ENCODE measurements around the gene RAB9A.
"Not testable (repeated sequence)": the region's sequence is repeated elsewhere in the genome, so short reads cannot be mapped to it uniquely, and the experiment has no call there.

RAB9A gene

DNA sequence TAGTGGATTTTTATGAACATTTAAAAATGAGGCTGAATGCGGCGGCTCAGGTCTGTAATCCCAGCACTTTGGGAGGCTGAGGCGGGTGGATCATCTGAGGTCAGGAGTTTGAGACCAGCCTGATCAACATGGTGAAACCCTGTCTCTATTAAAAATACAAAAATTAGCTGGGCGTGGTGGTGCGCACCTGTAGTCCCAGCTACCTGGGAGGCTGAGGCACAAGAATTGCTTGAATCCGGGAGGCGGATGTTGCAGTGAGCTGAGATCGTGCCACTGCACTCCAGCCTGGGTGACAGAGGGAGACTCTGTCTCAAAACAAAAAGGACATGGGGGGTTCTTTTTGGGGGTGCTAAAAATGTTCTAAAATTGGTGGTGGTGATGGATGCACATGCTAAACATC, 19.2 kb upstream of the RAB9A start:
- not testable (repeated sequence) for DNase-seq (ENCODE audit: low read depth)

DNA sequence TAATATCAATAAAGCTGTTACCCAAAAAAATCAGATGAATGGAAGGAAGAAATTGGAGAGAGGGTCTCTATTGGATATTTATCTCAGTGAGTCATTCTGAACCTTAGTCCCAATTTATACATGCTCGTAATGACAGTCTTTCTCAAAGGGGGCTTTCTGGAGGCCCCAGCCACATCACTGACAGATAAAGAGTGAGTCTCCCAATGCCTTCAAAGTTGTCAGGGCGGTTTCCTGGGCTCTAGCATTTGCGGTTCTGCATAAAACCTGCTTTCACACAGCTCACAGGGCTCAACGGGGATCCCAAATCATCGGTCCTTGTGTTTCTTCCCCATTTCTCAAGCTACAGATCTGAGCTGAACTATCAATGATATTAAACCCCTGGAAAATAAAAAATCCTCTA, 18.7 kb upstream of the RAB9A start:
- no peak for DNase-seq (ENCODE audit: low read depth)

DNA sequence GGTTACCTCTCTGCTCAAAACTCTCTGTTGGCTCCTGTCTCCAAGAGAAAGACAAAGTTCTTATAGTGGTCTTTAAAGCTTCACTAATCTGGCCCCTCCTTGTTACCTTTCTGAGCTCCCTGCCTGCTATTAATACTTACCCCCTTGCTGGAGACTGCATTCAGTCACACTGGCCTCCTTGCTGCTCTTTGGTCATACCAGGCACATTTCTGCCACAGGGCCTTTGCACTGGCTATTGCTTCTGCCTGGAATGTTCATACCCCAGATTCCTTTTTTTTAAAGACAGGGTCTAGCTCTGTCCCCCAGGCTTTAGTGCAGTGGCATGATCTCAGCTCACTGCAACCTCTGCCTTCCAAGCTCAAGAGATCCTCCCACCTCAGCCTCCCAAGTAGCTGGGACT, 15.9 kb upstream of the RAB9A start:
- DNase-seq (ENCODE audit: low read depth) = no peak

DNA sequence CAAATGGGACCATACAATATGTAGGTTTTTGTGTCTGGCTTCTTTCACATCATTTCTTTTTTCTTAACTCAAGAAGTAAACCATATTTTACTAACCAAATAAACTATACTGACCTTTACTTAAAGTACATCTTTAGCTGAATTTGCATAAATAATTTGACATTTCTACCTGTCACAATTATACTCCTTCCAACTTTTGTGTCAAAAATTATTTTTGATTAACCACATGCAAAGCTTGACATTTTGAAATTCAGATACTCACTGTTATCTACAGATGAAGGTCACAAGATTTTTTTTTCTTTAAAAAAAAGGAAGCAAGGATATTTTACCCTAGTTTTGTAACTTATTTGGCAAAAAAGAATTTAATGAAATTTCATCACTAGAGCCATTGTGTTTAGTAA, 12.0 kb upstream of the RAB9A start:
- no peak for DNase-seq (ENCODE audit: low read depth)

DNA sequence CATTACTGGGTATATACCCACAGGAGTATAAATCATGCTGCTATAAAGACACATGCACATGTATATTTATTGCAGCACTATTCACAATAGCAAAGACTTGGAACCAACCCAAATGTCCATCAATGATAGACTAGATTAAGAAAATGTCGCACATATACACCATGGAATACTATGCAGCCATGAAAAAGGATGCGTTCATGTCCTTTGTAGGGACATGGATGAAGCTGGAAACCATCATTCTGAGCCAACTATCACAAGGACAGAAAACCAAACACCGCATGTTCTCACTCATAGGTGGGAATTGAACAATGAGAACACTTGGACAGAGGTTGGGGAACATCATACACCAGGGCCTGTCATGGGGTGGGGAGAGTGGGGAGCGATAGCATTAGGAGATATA, 9.2 kb upstream of the RAB9A start:
- not testable (repeated sequence) for DNase-seq (ENCODE audit: low read depth)

DNA sequence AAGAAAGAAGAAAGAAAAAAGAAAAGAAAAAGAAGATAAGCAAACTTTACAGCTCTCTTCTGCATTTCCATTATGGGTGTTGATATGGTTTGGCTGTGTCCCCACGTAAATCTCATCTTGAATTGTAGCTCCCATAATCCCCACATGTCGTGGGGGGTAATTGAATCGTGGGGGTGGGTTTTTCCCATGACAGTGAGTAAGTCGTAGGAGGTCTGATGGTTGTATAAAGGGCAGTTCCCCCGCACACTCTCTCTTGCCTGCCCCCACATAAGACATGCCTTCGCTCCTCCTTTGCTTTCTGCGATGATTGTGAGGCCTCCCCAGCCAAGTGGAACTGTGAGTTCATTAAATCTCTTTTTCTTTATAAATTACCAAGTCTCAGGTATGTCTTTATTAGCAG, 7.3 kb upstream of the RAB9A start:
- DNase-seq (ENCODE audit: low read depth) = no peak

DNA sequence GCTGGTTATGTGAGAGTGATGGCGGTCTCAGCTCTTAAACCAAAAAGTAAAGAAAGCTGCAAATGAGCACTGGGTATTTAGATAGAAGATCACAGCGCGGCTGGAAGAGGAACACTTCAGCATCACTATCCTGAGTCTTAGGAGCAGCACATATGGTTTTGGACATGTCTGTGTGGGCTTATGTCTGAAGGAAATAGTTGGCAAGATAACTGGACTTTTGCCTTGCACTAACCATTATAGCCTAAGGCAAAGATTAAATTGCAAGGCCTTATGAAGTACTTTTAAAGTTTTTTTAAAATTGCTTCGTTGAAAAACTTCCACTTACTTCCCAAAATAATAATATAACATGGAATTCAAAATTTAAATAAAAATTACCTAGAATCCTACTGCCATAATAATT, 4.6 kb upstream of the RAB9A start:
- no peak for DNase-seq (ENCODE audit: low read depth)

DNA sequence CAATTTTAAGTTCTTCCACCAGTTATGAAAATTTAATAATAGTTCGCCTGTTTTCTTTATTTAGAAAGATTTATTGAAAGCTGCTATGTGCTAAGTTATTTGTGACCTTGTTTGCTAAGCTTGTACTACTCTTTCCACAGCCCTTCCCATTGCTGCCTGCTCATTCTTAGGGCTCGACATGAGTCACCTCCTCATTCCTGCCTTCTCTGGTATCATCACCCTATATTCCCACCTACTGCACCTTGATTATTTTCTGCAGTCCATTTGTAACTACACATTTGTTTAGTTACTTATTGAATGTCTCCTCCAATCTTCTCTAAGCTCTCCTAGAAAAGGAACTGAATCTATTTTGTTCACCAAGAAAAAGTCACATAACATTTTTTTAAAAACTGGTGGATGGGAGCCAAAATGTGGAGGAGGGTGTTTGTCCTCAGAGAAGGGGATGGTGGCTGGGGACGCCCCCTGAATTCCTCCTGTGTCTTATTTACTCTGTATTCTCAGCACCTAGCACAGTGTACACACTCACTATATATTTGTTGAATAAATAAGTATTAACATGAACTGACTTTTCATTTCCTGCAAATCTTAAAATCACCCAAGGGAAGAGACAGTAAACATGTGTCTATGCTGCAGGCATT, 3.7 kb upstream of the RAB9A start:
- peak; percentile 60 for DNase-seq (ENCODE audit: low read depth)

DNA sequence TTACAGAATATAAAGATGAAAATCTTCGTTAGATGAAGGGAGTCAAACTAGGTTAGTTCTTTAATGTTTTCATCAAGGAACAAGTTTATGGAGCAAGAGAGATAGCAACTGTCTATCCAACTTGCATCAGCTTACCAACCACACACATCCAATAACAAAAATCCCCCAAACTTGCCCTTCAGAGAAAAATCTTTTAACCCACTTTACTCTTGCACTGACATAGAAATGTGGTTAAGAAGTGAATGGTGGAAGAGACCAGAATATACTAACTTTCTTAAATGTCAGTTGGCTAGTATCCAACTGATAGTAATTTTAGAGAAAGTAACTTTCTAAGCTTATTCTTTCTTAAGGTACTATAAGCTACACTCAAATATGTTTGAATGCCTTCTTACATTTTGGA, 1.7 kb upstream of the RAB9A start:
- no peak for DNase-seq (ENCODE audit: low read depth)

DNA sequence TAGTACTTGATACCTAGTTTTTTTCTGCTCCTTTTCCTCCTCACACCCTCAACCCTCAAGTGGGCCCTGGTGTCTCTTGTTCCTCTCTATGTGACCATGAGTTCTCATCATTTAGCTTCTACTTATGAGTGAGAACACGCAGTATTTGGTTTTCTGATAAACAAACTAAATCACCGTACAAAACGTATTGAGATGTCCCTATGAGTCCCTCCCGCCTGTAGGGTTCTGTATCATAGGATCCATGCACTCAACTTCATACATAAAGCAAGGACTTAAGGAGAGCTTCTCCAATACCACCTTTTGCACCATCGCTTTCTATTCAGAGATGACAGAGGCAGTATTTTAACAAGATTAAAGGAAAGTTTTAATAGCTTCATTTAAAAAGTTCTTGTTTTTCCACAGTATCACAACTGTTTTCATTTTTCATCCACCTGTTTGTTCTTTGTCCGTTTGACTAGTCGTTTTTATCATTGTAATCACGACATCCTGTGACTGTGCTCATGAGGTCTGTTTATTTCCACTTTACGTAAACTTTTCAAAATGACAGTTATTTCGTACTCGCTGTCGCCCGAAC, 457 bp upstream of the RAB9A start:
- no peak for DNase-seq (ENCODE audit: low read depth)

DNA sequence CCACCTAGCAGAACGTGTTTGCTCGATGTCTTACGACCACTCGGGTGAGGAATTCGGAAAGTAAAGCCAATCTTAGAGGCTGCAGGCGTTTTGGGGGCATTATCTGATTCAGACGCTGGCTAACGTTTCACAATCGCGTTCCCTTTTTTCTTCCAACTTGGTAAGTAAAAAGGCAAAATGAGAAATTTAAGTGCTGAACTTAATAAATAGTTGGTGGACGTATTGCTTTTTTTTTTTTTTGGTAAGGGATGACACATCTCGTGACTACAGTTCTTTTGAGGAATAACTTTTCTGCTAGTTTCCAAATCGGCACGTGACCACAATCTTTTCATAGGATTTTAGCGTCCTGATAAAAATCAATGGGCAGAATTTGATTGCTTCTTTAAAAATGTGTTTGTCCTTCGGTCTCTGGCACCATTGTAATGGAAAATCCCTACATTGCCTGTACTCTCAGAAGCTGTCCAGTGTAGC, 848 bp downstream of the RAB9A start:
- peak; percentile 25 for DNase-seq (ENCODE audit: low read depth)

DNA sequence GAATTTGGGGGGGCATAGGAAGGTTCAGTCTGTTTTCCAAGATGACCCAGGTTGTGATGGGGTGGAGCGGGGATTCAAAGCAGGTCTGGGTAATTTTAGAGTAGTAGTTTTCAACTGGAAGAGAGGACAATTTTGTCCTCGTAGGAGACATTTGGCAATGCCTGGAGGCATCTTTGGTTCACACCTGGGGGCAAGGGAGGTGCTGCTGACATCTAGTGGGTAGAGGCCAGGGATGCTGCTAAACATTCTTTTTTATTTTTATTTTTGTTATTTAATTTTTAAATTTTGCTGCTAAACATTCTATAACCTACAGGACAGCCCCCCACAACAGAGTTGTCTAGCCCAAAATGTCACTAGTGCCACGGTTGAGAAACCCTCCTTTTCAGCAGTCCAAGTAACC, 1.9 kb downstream of the RAB9A start:
- no peak for DNase-seq (ENCODE audit: low read depth)

DNA sequence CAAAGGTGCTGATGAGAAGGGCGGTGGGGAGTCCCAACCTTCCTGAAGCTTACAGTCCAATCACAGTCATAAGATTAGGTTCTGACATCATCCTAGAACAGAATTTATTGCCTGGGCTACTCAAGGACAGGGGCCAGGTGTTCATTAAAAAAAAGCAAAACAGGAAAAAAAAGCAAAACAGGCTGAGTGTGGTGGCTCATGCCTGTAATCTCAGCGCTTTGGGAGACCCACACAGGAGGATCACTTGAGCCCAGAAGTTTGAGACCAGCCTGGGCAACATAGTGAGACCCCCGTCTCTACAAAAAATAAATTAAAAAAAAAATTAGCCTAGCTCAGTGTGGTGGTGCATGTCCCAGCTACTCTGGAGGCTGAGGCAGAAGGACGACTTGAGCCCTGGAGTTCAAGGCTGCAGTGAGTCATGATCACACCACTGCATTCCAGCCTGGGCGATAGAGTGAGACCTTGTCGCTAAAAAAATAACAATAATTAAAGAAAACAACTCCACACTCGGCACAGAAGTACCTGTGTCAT, 3.0 kb downstream of the RAB9A start:
- no peak for DNase-seq (ENCODE audit: low read depth)

DNA sequence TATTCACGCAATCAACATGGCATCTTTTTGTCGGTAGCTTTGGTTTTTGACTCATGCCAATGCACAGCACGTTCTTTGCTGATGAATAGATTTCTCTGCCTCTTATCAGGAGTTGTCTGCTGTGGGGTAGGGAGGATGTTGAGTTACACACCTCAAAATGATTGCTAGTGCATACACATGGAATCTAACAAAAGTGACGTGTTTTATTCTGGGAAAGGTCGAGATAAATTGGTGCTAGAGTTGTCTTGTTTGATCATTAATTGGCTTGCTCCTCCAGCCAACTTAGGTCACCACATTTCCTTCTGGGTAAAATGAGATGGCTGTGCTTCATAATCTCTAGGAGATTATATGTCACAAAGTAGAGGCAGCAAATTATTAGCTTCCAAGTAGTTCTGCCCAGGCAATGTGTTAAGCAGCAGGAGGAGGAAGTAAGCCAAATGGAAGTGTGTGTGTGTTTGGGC, 3.9 kb downstream of the RAB9A start:
- DNase-seq (ENCODE audit: low read depth) = no peak

DNA sequence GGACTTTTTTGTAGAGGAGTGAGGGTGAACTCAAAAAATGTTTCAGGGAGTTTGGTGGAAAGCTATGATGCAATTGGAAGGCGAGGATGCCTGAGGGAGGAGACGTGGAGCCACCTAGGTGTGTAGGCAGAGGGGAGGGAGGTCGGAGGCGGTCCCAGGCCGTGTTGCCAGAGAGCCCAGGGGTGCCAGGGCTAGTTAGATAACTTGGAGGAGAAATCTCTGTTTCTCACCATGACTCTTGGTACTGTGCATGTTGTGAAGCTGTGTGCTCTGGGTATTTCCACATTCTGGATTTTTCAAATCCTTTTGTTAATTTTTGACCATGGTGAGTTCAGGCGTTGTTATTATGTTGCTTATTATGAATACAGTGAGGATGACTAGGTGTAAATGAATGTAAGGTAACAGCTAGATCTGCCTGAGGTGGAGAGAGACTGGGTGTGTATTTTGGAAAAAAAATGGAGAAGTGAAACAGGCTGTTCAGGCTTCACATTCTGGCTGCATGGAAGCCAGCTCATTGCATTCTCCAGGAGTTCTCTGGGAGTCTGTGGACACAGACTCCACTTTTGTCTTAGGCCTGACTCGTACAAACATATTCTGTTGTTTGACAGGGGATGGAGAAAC, 4.5 kb downstream of the RAB9A start:
- DNase-seq (ENCODE audit: low read depth) = no peak

DNA sequence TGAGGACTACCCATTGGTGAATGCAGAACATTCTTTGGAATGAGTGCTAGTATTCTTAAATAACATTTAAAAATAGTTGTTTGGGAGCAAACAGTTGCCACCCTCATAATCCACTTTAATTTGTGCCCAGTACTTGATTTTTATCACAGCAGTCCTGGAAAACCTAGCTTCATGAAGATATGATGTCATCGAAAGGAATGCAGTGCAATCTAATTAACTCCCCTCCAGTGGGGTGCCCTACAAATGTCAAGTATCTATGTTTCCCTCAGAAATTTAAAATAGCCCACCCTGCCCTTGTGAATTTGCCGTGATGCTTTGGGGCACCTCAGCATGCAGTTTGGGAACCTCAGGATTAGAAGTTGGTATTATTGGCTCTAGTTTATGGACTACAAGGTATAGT, 5.4 kb downstream of the RAB9A start:
- no peak for DNase-seq (ENCODE audit: low read depth)

DNA sequence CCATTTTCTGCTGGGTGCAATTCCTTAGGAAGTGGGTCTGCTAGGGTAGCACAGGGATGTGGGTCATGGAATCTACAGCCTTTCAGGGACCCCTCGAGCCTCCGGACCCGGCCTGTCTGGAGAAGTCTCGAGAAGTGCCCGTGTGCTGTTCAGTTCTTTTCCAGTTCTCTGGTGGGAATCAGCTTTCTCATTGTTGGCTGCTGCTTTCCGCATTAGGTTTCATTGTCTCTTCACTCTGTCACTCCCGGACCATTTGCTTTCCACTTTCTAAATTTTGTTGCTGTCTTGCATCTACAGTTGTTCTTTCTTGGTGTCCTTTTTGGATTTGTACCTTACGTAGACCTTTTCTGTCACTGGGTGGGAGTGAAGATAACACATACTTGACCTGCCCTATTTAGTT, 6.1 kb downstream of the RAB9A start:
- DNase-seq (ENCODE audit: low read depth) = no peak

DNA sequence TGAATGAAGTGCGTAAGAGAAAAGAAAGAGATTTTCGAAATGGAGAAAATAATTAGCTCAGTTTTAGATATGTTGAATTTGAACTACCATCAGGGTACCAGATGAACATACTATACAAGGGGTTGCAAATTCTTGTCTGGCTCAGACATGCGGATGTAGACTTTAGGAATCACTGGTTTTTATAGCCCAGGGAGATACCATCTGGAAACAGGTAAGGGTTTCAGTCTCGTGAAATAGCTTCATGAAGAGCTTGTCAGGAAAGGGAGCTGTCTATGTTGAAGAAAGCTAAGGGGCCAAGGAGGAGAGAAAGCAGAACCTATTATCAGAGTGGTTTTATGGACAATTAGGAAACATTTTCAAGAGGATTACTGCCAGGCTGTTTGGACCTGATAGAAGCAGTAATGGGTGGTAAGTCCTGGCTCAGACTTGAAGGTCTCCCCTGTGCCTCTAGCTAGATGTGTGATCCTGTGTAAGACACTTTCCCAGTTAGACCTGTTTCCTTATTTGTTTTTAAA, 6.7 kb downstream of the RAB9A start:
- DNase-seq (ENCODE audit: low read depth) = no peak

DNA sequence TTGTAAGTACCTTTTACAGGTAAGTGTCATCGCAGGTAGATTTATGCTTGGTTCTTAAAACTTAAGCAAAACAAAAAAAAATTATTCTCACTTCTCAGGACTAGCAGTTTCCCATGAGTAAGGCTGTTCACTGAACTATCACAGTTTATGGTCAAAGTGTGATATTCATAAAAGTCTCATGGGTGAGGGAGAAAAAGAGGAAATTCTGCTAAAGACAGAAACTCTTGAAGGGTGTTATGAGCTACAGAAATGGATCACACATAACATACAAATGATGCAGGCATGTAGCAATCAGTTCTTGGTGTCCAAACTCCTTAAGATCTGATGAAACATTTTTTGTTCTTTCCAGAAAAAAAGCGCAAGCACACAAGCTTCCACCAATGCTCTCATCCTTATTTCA, 8.5 kb downstream of the RAB9A start:
- DNase-seq (ENCODE audit: low read depth) = no peak

DNA sequence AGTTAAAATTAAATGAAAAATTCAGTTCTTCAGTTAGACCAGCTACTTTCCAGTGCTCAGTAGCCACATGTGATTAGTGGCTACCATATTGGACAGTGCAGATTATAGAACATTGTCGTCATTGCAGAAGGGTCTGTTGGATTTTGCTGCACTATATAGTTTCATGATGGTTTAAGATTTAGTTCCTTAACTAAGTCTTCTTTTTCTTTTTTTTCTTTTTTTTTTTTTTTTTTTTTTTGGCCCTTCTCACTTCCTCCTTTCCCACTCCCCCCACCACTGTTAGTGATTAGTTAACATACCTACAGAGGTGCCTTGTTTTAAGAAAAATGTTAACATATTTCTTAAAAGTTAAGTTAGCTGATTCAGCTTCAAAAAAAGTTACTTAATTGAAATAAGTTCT, 9.0 kb downstream of the RAB9A start:
- no peak for DNase-seq (ENCODE audit: low read depth)

DNA sequence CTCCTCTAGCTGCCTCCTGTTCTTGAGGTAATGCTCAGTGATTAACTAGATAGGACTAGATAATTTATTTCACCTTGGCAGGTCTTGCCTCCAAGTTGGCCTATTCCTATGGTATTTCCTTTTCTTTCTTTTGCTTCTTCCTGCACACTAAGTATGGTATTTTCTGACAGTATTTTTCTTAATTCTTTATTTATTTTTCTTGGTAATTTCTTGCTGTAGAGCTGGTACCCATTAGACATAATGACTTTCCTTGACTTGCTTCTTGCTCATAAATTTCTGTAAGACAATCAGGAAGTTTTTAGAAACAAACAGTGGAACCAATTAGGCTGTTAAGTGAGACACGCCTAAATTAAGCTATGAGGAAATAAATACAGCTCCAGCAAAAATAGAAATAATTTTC, 9.5 kb downstream of the RAB9A start:
- DNase-seq (ENCODE audit: low read depth) = no peak

DNA sequence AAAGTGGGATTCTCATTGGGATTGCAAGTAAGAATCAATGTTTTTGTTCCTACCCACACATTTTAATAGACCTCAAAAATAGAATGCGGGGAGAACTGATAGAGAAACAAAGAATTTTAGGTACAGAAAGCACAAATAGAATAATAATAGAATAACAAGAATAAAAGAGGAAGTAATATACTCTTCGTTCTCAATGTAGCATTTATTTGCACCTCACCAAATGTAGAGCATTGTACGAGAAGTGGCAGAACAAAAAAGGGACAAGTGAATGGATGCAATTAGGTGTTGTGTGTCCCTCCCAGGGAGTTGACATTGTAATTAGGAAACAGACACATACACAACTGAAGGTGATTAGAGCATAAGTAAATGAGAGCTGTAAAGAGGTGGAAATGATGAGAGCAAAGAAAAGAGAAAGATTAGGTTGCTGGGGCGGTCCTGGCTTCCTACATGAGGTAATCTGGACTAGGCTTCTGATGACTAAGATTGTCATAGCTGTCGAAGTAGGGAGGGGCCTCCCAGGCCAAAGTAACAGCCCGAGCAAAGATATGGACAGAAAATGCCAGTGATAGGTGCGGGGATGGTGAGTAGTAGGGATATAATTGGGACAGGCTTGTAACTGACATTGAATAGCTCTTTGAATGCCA, 10.4 kb downstream of the RAB9A start:
- peak; percentile 47 for DNase-seq (ENCODE audit: low read depth)

DNA sequence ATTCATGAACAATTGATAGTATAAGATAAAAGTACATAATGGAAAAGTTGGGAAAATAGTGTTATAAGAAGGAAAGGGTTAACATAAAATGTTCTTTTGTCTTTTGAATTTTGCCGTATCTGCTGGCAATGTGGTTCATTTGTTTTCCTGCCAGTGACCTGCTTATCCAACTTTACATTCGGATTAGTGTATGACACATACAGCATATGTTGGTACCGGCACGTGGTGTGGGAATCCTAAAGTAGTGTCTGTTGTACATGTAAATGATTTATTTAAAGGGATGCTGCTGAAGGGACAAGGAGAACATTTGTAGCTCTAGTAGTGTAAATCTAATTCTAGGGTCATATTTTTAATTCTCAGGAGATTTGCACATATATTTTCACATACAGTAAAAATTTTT, 11.5 kb downstream of the RAB9A start:
- no peak for DNase-seq (ENCODE audit: low read depth)
